Anterior cingulate cortex (tissue), 58 donors: Measurements from ENCODE around the gene FHOD3.

Experiments used
- DNase-seq, 58 donors: peaks; one replicate each; lab custom pipeline; 2025; lab: John Stamatoyannopoulos, UW

The FHOD3 gene

GRCh38 chr18:36436387-36436786 is 138.9 kb downstream of the FHOD3 start:
- DNase-seq, result no peak

- no peak for DNase-seq
These were observed 143.1 kb downstream of the FHOD3 start for GRCh38 chr18:36440614-36441013.

- peak in 4 of 58 donors; percentile 12 to 42 (median 24) for DNase-seq
These were observed 144.1 kb downstream of the FHOD3 start for GRCh38 chr18:36441426-36442240.

GRCh38 chr18:36442717-36443116 is 145.2 kb downstream of the FHOD3 start:
- DNase-seq, result no peak

- no peak for DNase-seq
These were observed 148.5 kb downstream of the FHOD3 start for GRCh38 chr18:36446059-36446458.

GRCh38 chr18:36448384-36449290 is 151.1 kb downstream of the FHOD3 start:
- DNase-seq, result no peak

- DNase-seq, result no peak
These were observed 151.9 kb downstream of the FHOD3 start for GRCh38 chr18:36449451-36449850.

GRCh38 chr18:36450264-36450663 is 152.8 kb downstream of the FHOD3 start:
- DNase-seq, result no peak

- DNase-seq, result no peak
These were observed 154.1 kb downstream of the FHOD3 start for GRCh38 chr18:36451454-36452251.

- no peak for DNase-seq
These were observed 156.7 kb downstream of the FHOD3 start for GRCh38 chr18:36454245-36454644.

- no peak for DNase-seq
These were observed 157.4 kb downstream of the FHOD3 start for GRCh38 chr18:36454848-36455458.

- no peak for DNase-seq
These were observed 158.4 kb downstream of the FHOD3 start for GRCh38 chr18:36455931-36456330.

GRCh38 chr18:36456622-36457021 is 159.1 kb downstream of the FHOD3 start:
- DNase-seq, result no peak

- no peak for DNase-seq
These were observed 160.2 kb downstream of the FHOD3 start for GRCh38 chr18:36457683-36458082.

GRCh38 chr18:36458306-36458705 is 160.8 kb downstream of the FHOD3 start:
- DNase-seq, result no peak

- DNase-seq, result no peak
These were observed 161.7 kb downstream of the FHOD3 start for GRCh38 chr18:36459203-36459602.

GRCh38 chr18:36459786-36460185 is 162.3 kb downstream of the FHOD3 start:
- no peak for DNase-seq

- no peak for DNase-seq
These were observed 162.9 kb downstream of the FHOD3 start for GRCh38 chr18:36460324-36460850.

GRCh38 chr18:36460854-36461253 is 163.3 kb downstream of the FHOD3 start:
- no peak for DNase-seq

- peak in 2 of 58 donors; percentile 29 to 50 for DNase-seq
These were observed 164.1 kb downstream of the FHOD3 start for GRCh38 chr18:36461551-36461987.
